Stimulated activated memory B cell treated with anti-CD40 and anti-IgM and Interleukin-4, amounts not matched to agents 10 μg/mL and 1 μg/mL and 100 μg/mL, for 72 hours (primary cell): ENCODE data around the gene PRICKLE2.

Experiments used
- ATAC-seq: fragments of 150-1000 bp; cut with Tn5 transposase; 2 replicates; pipeline ENCODE4 v1.10.0; 2021
- H3K27ac Mint-ChIP-seq: one replicate; pipeline ENCODE4 v1.8.0; 2022; ENCODE audit warnings: mild to moderate bottlenecking, mixed read lengths
- H3K27me3 Mint-ChIP-seq: one replicate; pipeline ENCODE4 v1.8.0; 2022; ENCODE audit warnings: mixed read lengths
- H3K36me3 Mint-ChIP-seq: one replicate; pipeline ENCODE4 v1.8.0; 2022; ENCODE audit warnings: mixed read lengths
- H3K4me1 Mint-ChIP-seq: one replicate; pipeline ENCODE4 v1.8.0; 2022; ENCODE audit warnings: mixed read lengths
- H3K4me3 Mint-ChIP-seq: one replicate; pipeline ENCODE4 v1.8.0; 2022; ENCODE audit warnings: mild to moderate bottlenecking, moderate library complexity, mixed read lengths
- H3K9me3 Mint-ChIP-seq: one replicate; pipeline ENCODE4 v1.8.0; 2022; ENCODE audit warnings: mixed read lengths

The PRICKLE2 gene

DNA sequence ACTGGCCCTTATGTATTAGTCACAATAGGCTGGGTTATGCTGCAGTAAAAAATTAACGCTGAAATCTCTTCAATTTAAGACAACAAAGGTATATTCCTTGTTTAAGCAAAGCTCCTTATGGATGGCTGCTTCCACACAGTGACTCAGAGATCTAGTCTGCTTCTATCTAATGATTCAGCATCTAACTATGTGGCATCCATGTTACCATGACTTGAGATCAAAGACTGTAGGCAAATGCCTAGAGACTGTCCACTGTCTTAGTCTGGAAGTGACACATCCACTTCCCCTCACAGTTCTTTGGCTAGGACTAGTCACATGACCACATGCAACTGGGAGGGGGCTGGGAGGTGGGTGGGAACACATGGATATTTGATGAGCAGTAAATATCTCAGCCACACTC is 140.6 kb downstream of the PRICKLE2 start:
- Mint-ChIP-seq H3K4me3 (no peak overlapping the region), H3K4me1 (peaks cover 10% of the 10 kb centered on the region), H3K27me3 (no peaks in the 10 kb centered on the region), H3K36me3 (no peaks in the 10 kb centered on the region), H3K27ac (no peak overlapping the region), H3K9me3 (no peaks in the 10 kb centered on the region)
- no peak for ATAC-seq

DNA sequence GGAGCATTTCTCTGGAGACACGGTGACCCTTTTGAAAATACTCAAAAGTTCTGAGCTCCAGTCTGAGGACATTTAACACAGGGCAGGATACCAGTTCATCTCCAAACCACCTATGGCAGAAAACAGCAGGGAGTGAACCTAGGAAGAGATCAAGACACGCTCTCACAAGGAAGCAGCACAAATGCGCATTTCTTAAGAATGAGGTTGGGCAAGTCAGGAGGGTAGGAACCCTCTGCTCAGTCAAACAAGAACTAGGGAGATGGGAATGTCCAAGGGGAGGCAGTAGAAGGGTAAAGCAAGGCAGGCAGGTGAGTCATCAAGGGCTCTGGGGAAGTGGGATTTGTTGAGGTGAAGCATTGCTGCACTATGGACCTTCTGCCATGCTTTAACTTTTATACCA is 141.7 kb downstream of the PRICKLE2 start:
- no peak for ATAC-seq
- H3K9me3 Mint-ChIP-seq, result no peaks in the 10 kb centered on the region
- H3K4me3 Mint-ChIP-seq, result no peak overlapping the region
- peaks cover 10% of the 10 kb centered on the region for H3K27me3 Mint-ChIP-seq
- peaks cover 10% of the 10 kb centered on the region for H3K4me1 Mint-ChIP-seq
- no peak overlapping the region for H3K27ac Mint-ChIP-seq
- no peaks in the 10 kb centered on the region for H3K36me3 Mint-ChIP-seq

DNA sequence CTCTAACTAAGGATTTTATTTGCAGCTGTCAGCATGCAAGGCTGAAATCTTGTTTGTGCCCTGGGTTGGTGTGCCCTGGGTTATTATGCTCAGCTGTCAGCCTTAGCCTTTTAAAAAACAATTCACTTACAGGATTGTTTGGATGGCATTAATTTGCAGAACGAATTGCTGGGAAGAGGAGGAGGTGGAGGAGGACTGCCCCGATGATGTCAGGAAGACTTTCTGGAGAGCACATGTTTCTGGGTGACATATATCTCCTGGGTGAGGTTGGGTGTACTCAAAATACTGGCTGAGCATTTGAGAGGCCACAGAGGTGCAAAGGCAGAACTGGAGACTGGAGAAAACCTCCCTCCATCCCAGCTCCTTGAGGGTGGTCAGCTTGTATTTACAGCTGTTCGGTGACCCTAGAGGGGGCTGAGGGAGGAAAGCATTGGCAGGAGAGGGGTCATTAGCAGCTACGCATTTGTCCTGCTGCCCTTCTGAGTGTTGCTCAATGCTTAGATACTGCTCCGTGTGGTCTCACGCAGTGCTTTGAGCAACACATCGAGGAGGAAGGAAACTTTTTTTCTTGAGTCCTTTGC is 142.2 kb downstream of the PRICKLE2 start:
- Mint-ChIP-seq H3K27ac (no peak overlapping the region), H3K9me3 (no peaks in the 10 kb centered on the region), H3K4me3 (no peak overlapping the region), H3K36me3 (no peaks in the 10 kb centered on the region), H3K27me3 (peaks cover 12% of the 10 kb centered on the region), H3K4me1 (peaks cover 10% of the 10 kb centered on the region)
- ATAC-seq, result no peak

DNA sequence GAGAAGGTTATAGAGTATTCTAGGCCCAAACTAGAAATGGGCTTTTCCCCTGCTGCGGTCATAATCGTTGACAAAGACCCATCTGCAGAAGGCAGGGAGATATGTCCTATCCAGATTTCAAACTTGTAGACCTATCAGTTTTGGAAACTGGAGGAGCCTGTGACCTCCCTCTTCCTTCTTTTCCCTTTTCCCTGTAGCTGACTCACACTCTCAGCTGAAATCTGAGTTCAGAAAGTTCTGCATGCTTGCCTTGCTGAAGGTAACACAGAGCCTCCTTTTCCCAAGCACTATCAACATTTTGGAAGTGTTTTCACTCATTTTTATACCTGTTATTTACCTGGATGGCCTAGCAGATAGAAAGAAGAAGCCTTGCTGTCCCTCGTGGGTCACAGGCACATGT is 142.9 kb downstream of the PRICKLE2 start:
- Mint-ChIP-seq H3K36me3 (no peaks in the 10 kb centered on the region), H3K9me3 (no peaks in the 10 kb centered on the region), H3K27ac (no peak overlapping the region), H3K27me3 (peaks cover 12% of the 10 kb centered on the region), H3K4me1 (peaks cover 10% of the 10 kb centered on the region), H3K4me3 (no peak overlapping the region)
- ATAC-seq, result no peak

DNA sequence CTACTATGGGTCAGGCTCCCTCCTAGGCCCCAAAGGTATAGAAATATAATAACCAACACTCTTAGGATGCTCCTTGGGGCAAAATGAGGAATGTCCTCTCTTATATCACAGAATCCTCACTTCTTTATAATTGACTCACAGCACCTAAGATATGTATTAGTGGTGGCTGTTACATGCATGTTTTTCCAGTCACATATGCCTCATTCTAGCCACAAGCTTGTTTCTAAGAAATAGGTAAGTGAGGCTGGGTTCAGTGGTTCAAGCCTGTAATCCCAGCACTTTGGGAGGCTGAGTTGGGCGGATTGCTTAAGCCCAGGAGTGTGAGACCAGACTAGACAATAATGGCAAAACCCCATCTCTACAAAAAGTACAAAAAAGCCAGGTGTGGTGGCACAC is 144.0 kb downstream of the PRICKLE2 start:
- Mint-ChIP-seq H3K4me3 (no peak overlapping the region), H3K4me1 (peaks cover 1% of the 10 kb centered on the region), H3K9me3 (no peaks in the 10 kb centered on the region), H3K27me3 (peaks cover 12% of the 10 kb centered on the region), H3K36me3 (no peaks in the 10 kb centered on the region), H3K27ac (no peak overlapping the region)
- ATAC-seq, result no peak

DNA sequence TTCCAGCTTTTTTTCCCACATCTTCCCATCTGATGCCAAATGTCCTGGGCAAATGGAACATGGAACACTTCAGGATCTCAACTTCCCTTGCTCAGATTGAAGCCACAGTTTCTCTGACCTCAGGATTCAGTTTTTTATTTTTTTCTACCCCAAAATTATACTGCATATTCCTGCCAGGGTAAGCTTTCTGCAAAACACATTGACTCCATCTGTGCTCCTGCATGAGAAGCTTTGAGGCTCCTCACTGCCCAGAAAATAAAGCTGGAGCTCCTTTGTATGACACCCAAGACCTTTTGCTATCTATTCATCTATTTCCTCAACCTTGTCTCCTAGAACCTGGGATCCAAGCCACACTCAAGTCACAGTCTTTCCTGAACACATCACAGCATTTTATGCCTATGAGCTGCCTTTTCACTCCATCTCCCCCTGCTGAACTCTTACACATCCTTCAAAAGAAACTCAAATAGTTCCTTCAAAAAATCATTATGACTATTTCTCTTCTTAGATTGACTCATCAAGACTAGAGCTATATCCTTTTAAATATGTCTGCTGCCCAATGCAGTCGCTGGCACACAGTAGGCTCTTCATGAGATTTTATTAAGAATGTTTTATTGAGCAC is 144.5 kb downstream of the PRICKLE2 start:
- H3K27me3 Mint-ChIP-seq, result peaks cover 12% of the 10 kb centered on the region
- H3K9me3 Mint-ChIP-seq, result no peaks in the 10 kb centered on the region
- H3K36me3 Mint-ChIP-seq, result no peaks in the 10 kb centered on the region
- H3K4me3 Mint-ChIP-seq, result no peak overlapping the region
- no peaks in the 10 kb centered on the region for H3K4me1 Mint-ChIP-seq
- no peak overlapping the region for H3K27ac Mint-ChIP-seq
- no peak for ATAC-seq

DNA sequence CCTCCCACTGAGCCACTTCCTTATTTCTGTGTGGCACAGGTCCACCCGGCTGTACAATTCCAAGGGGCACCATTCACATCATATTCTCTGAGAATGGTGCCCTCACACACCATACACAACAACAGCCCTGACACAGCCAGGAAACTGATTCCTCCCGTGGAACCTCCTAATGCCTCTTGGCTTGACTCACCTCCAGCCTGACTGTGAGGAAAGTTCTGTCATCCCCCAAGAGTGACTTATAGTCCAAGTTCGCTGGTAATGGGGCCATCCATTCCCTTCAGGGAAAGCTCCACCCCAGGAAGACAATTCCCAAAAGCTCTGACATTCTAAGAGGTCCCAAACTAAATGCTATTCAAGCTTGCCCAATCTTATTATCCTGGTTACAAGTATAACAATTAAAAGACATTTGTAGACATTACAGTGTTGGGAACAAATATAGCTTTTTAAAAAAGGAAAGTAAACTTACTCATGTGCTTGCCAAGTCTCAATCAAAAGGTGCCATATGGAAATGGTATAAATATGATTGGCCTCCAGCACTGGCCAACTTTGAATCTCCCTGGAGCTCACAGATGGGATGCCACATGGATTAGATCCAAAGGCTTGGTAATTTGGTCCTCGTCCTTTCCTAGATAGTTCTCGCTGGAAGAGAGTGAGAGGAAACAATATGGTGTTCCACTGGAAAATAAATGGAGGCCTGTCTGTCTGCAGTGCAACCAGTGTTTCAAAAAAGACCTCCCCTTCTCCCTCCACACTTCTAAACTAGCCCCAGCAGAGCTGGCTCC is 145.7 kb downstream of the PRICKLE2 start:
- Mint-ChIP-seq H3K27ac (no peak overlapping the region), H3K4me3 (no peak overlapping the region), H3K9me3 (no peaks in the 10 kb centered on the region), H3K36me3 (no peaks in the 10 kb centered on the region), H3K4me1 (no peaks in the 10 kb centered on the region), H3K27me3 (peaks cover 12% of the 10 kb centered on the region)
- no peak for ATAC-seq

DNA sequence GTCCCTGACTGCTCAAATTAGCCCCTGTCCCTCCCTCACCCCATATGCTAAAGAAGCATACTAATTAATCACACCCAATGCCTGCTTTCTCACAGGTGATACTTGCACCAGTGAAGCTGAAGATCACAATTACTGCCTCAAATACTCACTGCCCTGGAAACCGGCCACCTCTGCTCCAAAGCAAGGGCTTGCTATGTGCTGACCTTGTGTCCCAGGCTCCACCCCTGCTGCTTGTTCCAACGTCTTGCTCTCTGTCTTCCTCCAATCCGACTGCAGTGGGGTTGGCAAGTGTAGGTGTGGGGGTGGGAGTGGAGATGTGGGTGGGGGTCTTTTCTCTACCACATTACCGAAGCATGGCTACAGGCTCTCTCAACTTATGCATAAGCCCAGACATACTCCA is 146.3 kb downstream of the PRICKLE2 start:
- H3K4me1 Mint-ChIP-seq, result no peaks in the 10 kb centered on the region
- H3K36me3 Mint-ChIP-seq, result no peaks in the 10 kb centered on the region
- H3K27ac Mint-ChIP-seq, result no peak overlapping the region
- H3K4me3 Mint-ChIP-seq, result no peak overlapping the region
- H3K27me3 Mint-ChIP-seq, result peaks cover 12% of the 10 kb centered on the region
- no peak for ATAC-seq
- H3K9me3 Mint-ChIP-seq, result no peaks in the 10 kb centered on the region

DNA sequence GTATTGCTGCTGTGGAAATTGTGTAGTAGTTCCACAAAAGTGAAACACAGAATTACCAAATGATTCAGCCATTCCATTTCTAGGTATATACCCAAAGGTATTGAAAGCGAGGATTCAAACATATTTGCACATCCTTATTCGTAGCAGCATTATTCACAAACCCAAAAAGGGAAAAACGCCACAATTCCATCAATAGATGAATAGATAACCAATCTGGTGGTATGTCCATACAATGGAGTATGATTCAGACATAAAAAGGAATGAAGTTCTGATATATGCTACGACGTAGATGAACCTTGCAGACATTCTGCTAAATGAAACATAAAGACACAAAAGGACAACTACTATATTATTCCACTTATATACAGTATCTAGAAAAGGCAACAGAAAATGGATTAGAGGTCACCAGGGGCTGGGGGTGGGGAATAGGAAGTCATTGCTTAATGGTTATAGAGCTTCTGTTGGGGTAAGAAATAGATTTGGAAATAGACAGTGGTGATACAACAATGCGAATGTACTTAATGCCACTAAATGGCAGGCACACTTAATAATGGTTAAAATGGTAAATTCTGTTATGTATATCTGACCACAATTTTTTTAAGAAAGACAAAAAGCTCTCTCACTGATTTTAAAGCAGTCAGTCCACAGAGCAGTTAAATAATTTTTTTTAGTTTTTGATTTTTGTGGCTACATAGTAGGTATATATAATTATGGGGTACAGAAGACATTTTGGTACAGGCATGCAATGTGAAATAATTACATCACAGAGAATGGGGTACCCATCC is 150.2 kb downstream of the PRICKLE2 start:
- H3K9me3 Mint-ChIP-seq, result peaks cover 3% of the 10 kb centered on the region
- peaks cover 20% of the 10 kb centered on the region for H3K27me3 Mint-ChIP-seq
- no peak for ATAC-seq
- H3K27ac Mint-ChIP-seq, result no peak overlapping the region
- no peak overlapping the region for H3K4me3 Mint-ChIP-seq
- H3K36me3 Mint-ChIP-seq, result no peaks in the 10 kb centered on the region
- H3K4me1 Mint-ChIP-seq, result no peaks in the 10 kb centered on the region

DNA sequence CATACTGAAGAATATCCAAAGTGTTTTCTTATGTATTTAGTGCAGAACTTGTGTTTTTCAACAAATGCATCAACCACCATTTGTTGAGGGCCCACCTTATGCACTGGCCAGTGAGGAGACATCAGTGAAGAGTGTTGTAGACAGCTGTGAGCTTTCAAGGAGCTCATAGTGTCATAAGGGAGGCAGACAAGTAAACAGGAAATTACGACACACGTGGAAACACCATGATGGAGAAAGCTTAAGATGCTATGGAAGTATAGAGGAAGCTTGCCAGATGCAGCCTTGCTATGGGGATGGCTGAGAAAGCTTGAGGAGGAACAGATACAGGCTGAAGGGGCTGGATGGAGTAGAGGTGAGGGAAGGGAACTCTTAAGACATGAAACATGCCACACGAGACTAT is 151.2 kb downstream of the PRICKLE2 start:
- H3K36me3 Mint-ChIP-seq, result no peaks in the 10 kb centered on the region
- no peak overlapping the region for H3K4me3 Mint-ChIP-seq
- ATAC-seq, result no peak
- H3K27me3 Mint-ChIP-seq, result peaks cover 16% of the 10 kb centered on the region
- H3K9me3 Mint-ChIP-seq, result peaks cover 3% of the 10 kb centered on the region
- no peak overlapping the region for H3K27ac Mint-ChIP-seq
- no peaks in the 10 kb centered on the region for H3K4me1 Mint-ChIP-seq

DNA sequence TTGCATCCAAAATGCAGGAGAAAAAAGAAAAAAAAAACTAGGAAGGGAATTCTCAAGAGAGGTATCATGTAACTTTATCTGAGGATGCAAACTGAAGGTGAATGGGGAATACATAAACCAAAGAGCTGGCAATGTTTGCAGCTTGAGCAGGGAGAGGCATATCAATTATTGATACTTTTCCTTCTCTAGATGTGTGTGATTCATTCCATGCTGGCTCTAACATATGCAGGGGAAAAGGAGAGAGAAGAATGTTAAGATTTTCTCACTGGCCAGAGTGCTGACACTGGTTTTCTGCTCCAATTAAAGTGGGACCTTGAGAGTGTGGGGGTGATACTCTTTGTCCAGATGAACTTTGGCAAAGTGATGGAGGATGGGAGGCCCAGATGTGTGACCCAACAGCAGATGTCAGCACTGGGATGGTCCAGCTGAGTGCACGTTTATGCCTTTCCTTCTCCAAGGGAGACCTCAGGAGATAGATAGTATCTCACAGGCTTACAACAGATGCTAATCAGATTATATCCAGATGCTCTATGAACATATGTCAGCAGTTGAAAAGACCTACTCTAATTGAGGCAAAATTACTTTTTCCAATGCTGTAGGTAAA is 152.0 kb downstream of the PRICKLE2 start:
- no peak overlapping the region for H3K27ac Mint-ChIP-seq
- peaks cover 17% of the 10 kb centered on the region for H3K27me3 Mint-ChIP-seq
- ATAC-seq, result no peak
- H3K36me3 Mint-ChIP-seq, result no peaks in the 10 kb centered on the region
- H3K9me3 Mint-ChIP-seq, result peaks cover 3% of the 10 kb centered on the region
- no peak overlapping the region for H3K4me3 Mint-ChIP-seq
- no peaks in the 10 kb centered on the region for H3K4me1 Mint-ChIP-seq

DNA sequence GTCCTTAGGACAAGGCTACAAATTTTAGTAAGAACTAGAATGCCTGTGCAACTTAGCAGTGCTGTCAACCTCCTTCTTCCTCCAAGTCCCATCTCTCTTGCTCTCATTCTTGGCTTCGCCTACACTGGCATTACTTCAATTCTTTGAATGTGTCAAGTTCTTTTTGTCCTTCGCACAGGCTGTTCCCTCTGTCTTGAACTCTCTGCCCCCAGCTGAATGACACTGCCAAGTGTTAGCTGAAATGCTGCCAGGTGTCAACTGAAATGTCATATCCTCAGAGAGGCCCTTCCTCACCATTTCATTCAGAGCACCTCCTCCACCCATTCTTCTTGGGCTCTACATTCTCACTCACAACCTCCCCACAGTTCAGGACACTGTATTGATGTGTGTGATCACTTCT is 153.1 kb downstream of the PRICKLE2 start:
- Mint-ChIP-seq H3K36me3 (no peaks in the 10 kb centered on the region), H3K4me1 (no peaks in the 10 kb centered on the region), H3K4me3 (no peak overlapping the region), H3K9me3 (peaks cover 3% of the 10 kb centered on the region), H3K27ac (no peak overlapping the region), H3K27me3 (peaks cover 21% of the 10 kb centered on the region)
- no peak for ATAC-seq

DNA sequence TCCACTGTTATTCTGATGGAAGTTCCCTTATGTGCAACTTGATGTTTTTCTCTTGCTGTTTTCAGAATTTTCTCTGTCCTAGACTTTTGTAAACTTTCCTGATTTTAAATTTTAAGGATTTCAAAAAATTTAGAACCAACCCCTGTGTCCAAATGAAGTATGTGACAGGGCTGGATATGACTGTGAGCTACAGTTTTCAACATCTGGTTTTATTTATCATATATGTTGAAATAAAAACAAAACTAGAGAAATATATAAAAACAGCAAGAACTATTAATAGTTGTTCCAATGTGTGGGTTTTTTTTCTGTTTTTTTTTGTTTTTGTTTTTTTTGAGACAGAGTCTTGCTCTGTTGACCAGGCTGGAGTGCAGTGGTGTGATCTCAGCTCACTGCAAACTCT is 154.6 kb downstream of the PRICKLE2 start:
- H3K4me3 Mint-ChIP-seq, result no peak overlapping the region
- H3K4me1 Mint-ChIP-seq, result no peaks in the 10 kb centered on the region
- H3K27me3 Mint-ChIP-seq, result peaks cover 21% of the 10 kb centered on the region

DNA sequence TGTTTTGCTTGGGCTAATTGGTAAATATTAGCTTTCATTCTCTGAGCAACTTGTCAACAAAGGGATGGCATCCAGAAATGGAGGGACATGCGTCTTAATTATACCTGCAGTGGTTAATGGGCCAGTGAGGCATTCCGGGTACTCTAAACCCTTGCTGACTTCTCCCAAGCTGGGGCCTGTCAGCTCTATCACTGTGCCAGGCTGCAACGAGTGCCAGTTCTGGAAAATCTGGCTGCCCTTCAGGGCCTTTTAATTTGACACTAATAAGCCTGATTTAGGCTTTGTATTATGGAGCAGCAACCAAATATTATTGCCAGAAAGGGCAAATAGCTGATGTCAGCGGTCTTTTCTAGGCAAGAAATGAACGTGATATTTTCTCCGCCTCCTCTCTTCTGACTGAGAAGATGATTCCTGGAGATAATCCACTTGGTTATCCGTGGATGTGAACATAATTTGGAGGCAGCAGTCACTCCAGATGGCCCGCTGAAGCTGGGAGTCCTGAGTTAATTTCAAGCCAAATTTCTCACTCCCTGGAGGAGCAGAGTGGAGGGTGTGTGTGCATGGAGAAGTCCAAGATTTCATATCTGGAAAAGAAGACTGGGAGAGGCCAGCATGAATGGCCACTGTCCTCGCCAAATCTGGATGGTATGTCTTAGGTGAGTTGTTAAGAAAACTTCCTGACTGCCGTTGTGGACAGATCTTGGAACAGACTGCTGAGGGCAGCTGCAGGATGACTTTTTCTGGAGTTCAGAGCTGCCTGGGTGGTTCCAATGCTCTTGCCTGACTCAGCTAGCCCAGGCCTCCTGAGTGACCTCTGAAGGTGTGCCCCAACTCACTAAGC is 157.5 kb downstream of the PRICKLE2 start:
- no peaks in the 10 kb centered on the region for H3K36me3 Mint-ChIP-seq
- H3K27me3 Mint-ChIP-seq, result peaks cover 21% of the 10 kb centered on the region
- no peak overlapping the region for H3K4me3 Mint-ChIP-seq
- H3K27ac Mint-ChIP-seq, result no peak overlapping the region
- H3K4me1 Mint-ChIP-seq, result no peaks in the 10 kb centered on the region
- ATAC-seq, result no peak
- peaks cover 3% of the 10 kb centered on the region for H3K9me3 Mint-ChIP-seq

More for the DNA sequence above, 154.6 kb downstream of the PRICKLE2 start:
- Mint-ChIP-seq H3K9me3 (peaks cover 3% of the 10 kb centered on the region), H3K27ac (no peak overlapping the region), H3K36me3 (no peaks in the 10 kb centered on the region)
- no peak for ATAC-seq
